GM11168 (cell line): ENCODE data around the gene AOC1.
"Not testable (repeated sequence)": the region's sequence is repeated elsewhere in the genome, so short reads cannot be mapped to it uniquely, and the experiment has no call there.

ENCODE experiments used
- in situ Hi-C: fragments of 300-500 bp; cut with MboI; formaldehyde crosslinking; loops from one replicate; pipeline ENCODE4 v1.12.0; 2022; ENCODE audit warnings: low sequenced_read_pairs; ENCODE audit not compliant: unreplicated experiment

The AOC1 gene, protein sequence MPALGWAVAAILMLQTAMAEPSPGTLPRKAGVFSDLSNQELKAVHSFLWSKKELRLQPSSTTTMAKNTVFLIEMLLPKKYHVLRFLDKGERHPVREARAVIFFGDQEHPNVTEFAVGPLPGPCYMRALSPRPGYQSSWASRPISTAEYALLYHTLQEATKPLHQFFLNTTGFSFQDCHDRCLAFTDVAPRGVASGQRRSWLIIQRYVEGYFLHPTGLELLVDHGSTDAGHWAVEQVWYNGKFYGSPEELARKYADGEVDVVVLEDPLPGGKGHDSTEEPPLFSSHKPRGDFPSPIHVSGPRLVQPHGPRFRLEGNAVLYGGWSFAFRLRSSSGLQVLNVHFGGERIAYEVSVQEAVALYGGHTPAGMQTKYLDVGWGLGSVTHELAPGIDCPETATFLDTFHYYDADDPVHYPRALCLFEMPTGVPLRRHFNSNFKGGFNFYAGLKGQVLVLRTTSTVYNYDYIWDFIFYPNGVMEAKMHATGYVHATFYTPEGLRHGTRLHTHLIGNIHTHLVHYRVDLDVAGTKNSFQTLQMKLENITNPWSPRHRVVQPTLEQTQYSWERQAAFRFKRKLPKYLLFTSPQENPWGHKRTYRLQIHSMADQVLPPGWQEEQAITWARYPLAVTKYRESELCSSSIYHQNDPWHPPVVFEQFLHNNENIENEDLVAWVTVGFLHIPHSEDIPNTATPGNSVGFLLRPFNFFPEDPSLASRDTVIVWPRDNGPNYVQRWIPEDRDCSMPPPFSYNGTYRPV

DNA sequence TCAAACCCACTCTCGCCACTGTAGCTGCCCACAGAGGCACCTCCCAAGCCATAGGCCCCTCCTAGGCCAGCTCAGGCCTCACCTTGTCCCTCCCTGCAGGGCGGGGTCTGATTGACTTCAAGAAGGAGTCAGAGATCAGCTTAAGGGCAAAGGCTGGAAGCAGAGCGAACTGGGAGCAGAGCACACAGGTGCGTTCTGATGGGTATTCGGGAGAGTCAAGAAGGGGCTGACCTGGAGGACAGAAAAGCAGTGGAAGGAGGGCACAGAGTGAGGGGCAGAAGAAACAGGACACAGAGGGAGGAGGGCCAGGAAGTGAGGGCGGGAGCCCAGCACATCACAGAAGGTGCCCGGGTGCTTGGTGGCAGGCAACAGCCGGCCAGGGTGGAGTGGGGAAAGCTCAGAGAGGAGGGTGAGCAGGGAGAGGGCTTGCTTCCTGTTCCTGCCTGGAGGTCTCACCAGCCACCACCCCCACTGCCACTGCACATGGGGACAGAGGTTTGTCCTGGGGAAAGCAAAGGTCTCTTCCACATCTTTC lies at the start of gene AOC1:
Gene AOC1 (plus strand): TSS at position 147 of the 535 bp plus-strand sequence. CDS start 3,954 bp downstream, outside the sequence.
- in situ Hi-C loops, result no loop called here

DNA sequence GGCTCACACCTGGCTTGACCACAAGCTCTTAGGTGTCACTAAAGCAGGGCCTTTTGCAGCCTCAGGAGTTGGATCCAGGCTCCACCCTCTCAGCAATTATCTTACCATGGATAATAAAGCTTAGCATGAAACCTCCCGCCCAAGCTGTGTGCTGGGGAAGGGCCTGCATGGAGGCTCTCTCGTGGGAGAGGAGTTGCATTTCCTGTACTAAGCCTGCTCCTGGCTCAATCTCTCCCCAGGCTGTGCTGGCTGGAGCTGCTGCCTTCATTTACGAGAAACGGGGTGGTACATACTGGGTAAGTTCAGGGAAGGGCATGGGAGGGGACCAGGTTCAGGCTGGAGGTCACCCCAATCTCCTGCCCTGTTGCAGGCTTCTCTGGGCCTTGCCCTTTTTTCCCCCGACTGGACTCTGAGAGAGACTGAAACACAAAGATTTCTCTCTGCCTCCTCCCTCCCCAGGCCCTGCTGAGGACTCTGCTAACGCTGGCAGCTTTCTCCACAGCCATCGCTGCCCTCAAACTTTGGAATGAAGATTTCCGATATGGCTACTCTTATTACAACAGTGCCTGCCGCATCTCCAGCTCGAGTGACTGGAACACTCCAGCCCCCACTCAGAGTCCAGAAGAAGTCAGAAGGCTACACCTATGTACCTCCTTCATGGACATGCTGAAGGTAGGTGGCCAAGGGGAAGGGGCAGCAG lies 49.0 kb upstream of the AOC1 start:
- in situ Hi-C loops, result no loop called here

DNA sequence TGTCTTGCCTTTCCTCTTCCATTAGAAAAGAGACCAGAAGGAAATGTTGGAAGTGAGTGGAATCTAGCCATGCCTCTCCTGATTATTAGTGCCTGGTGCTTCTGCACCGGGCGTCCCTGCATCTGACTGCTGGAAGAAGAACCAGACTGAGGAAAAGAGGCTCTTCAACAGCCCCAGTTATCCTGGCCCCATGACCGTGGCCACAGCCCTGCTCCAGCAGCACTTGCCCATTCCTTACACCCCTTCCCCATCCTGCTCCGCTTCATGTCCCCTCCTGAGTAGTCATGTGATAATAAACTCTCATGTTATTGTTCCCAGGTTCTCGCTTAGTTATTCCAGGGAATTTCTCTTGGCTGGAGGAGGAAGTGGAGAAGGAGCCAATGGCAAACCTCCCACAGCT lies 47.5 kb upstream of the AOC1 start:
- in situ Hi-C loops, result no loop called here

DNA sequence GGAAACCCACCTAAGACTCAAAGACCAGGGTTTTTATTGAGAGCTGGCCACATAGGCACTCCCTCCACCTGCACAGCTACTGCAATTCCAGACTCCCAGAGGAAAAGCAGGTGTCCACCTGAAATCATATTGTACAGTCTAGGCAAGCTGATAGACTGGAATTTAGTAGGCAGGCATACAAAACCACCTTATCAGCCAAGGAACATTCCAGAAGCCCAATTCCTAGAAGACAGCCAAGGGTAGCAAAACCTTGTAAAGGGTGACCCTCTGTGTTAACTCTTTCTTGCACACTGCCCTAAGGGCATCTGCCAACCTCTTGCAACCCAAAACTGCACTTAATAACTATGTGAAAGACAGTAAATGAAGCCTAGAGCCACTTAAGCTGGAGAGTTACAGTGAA lies 46.5 kb upstream of the AOC1 start:
- in situ Hi-C loops, result no loop called here

DNA sequence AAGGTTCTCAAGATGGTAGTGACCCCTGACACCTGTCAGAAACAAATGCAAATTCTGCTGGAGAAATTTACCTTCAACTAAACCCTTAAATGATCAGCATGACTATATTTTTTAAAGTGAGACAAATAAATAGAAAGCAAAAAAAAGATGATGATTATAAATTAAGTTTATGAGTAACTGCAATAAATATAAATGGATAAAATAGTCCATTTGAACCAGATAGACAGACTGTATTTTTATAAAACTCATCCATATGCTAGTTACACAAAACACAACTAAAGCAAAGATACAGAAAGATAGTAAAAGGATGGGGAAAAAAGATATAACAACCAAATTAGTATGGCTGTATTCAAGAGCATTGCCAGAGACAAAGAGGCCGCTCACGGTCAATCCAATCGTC lies 45.9 kb upstream of the AOC1 start:
- in situ Hi-C loops, result no loop called here

DNA sequence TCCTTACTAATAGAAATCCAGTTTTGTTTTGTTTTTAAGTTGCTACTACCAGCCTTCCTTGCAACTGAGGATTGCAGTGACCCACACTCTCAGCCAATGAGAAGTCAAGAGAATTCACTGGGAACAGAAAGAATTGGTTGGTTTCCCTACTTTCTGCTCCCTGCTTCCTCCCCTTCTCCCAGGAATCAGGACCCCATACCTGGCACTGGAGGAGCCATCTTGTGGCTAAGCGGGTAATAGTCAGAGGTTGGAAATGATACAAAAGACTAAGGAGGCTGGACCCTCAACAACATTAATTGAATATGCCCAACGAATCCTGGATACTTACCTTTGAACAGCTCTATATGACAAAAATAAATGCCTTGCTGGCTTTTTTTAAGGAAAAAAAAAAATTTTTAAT lies 45.5 kb upstream of the AOC1 start:
- in situ Hi-C loops, result no loop called here

DNA sequence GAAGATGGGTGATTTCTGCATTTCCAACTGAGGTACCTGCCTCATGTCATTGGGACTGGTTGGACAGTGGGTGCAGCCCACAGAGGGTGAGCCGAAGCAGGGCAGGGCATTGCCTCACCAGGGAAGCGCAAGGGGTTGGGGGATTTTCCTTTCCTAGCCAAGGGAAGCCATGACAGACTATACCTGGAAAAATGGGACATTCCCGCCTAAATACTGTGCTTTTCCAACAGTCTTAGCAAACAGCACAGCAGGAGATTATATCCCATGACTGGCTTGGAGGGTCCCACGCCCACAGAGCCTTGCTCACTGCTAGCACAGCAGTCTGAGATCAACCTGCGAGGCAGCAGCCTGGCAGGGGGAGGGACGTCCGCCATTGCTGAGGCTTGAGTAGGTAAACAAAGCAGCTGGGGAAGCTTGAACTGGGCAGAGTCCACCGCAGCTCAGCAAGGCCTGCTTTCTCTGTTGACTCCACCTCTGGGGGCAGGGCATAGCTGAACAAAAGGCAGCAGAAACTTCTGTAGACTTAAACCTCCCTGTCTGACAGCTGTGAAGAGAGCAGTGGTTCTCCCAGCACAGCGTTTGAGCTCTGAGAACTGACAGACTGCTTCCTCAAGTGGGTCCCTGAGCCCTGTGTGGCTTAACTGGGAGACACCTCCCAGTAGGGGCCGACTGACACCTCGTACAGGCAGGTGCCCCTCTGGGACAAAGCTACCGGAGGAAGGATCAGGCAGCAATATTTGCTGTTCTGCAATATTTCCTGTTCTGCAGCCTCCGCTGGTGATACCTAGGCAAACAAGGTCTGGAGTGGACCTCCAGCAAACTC lies 44.5 kb upstream of the AOC1 start:
- in situ Hi-C loops, result not testable (repeated sequence)

DNA sequence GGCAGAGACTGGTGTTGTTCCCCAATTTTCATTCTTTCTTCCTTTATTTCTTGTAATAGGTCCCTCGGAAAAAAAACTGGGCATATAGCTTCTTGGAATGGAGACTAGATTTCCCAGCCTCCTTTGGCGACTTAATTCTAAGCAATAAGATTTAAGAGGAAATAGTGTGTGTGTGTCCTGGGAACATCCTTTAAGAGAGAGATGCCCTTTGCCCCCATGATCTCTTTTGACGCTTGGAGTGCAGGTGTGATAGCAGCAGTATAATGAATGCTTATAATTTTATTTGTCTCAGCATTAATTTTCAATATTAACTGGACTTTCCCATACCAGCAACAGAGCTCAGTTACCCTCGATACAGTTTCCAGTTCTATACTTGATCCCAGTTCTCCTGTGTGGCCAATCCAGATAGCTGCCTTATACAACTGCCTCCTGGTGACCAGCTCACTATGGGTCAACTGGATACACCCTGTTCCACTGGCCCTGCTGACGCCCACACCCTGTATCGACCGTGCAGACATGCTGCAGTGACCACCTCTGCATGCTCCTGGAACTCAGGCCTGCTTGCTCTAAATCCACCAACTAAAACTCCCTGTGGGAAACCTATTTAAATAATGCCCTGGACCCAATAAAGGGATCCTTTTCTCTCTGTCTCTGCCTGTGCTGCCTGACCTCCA lies 37.9 kb upstream of the AOC1 start:
- in situ Hi-C loops, result no loop called here

DNA sequence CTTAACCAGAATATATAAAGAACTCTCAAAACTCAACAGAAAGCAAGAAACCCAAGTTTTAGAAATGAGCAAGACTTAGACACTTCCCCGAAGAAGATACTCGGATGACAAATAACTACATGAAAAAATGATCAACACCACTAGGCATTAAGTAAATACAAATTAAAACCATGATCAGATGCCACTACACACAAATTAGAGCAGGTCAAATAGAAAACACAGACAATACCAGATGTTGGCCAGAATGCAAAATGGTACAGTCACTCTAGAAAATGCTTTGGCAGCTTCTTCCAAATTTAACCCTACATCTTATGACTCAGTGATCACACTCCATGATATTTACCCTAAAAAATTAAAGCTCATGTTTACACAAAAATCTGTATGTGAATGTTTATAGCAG lies 33.3 kb upstream of the AOC1 start:
- in situ Hi-C loops, result no loop called here

DNA sequence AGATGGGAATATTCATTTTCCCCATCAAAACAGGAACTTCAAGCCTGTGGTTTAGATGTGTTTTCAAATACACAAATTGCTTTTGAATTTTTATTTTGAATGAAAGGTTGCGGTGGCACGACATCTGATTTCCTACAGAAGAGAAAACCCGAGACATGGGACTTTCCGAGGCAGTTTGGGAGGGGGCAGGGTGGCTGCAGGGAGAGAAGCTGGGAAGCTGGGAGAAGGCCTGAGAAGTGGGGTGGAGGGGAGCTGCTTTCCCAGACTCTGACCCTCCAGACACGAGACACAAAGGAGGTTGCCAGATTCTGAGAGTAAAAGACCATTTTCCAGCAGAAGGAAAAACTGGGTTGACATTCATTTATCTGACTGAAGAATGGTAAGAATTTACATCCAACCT lies 32.2 kb upstream of the AOC1 start:
- in situ Hi-C loops, result no loop called here

DNA sequence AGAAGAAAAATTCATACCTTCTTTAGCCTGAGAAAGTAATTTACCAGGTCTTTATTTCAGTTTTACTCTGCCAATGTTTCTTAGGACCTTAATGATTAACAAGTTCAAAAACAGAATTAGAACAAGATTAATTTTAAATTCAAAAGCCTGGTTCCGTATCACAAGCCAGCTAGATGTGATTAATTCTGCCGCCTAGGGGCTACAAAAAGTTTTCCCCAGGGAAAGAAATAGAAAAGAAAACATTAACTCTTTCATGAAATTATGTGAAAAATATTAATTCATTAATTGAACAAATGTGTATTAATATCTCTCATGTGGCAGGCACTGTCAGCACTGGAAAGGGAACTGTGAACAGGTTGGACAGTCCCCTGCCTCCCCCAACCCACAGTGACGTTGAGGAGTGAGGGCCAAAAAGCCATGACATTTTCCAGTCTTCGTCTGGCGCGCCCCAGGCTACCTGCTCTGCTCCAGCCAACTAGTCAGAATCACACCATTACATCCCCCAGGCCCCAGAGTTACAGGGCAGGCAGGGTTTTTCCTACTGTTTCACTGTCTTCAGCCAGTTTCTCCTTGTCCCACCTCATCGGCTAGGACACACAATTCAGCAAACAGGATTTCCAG lies 31.6 kb upstream of the AOC1 start:
- in situ Hi-C loops, result no loop called here

DNA sequence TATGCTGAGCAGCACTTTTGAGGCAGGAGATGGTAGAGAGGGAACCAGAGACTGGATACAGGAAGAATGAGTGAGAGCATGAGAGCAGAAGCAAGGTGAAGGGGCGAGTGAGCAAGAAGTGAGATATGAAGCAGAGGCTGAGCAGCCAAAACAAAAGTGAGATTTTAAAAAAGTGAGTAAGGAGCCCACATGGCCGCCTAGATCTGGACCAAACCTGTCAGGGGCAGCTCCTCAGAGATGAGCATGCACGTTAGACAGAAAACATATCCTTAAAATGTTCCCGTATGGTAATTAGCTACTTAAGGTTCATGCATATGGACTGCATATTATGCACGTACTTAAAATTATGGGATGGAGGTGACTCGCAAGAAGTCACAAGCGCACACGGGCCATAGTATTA lies 29.3 kb upstream of the AOC1 start:
- in situ Hi-C loops, result no loop called here

DNA sequence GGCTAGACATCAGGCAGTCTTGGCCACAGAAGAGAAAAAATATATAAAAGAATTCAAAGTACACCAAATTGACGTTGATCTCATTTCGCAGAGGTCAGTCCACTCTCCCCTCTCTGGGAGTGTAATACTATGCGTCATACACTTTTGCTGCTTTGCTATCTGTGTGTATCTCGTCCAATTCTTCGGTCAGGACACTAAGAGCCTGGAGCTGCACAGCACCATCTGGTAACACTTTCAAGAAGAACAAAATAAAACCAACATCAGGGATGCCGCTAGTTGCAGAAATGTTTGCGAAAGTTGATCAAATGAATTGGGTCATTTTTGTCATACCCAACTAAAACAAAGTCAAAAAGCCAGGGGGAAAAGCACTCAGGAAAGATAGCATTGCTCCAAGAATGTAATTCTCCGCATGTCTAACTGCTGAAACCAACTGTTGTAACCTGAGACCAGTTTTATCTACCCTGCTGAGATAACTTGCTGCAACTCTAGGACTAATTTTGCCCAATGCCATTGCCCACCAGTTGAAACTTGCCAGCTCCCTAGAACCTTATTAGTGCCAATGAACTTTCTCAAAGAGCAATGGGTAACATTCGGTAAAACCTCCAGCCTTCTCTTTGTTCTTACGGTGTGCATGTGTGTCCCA lies 28.7 kb upstream of the AOC1 start:
- in situ Hi-C loops, result no loop called here

DNA sequence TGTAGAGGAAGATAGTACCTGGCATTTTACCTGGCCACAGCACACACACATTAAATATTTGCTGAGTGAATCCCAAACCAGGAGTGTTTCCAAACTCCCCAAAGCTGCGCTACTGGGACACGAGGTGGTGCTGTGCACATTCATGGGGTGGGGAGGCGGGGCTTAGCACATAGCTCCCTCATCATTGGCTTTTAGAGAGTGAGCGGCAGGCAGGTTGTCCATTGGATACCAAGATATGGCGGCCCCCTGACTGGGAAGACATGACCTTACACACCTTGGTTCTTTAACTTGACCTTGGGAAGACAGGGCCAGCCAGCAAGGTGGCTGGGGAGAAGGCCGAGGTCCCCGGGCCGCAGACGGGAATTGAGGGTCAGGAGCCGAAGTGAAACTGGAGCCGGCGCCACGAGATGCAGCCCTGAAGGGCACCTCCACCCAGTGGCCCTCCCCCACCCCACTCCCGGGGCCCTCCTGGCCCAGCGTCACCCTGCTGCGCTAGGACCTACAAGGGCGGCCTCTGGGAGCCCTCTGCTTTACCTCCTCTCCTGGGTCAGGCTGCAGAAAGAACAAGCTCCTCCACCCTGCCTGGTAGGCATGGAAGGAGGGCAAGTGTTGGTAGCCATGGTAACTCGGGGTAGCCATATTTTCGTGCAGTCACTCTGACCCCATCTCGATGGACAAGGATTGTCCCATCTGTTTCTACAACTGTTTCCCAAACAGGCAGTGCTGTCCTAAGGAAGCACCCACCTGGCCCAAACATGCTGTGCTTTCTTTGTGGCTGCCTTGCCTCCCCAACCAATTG lies 27.7 kb upstream of the AOC1 start:
- in situ Hi-C loops, result no loop called here

DNA sequence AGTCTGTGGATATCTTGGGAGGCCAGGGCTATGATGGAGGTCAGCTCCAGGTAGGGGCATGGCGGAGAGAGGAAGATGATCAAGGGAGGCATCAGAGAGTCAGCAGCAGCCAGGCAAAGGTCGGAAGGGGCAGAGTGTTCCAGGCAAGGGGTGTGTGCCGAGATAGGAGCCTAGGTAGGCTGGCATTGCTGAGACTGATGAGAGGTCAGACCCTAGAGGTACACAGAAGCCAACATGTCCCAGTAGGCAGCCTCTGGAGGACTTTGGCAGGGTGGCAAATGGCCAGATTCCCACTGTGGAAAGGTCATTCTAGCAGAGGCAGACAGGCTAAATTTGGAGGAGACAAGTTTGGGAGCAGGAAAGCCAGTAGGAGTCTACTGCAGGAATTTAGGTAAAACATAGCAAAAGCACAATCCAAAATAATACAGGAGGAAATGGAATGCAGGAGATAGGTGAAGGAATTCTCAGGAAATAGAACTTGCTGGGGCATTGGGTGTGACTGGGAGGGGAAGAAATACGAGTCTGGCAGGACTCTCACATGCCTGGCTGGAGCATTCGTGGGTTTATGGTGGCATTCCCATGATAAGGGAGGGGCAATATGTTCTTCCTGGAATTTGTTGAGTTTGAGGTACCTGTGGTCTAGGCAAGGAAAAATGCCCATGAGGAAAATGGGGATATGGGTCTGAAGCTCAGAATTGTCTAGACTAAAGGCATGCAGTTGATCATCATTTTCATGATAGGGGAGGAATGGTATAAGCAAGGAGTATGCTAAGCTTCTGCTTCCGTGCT lies 26.1 kb upstream of the AOC1 start:
- in situ Hi-C loops, result no loop called here

DNA sequence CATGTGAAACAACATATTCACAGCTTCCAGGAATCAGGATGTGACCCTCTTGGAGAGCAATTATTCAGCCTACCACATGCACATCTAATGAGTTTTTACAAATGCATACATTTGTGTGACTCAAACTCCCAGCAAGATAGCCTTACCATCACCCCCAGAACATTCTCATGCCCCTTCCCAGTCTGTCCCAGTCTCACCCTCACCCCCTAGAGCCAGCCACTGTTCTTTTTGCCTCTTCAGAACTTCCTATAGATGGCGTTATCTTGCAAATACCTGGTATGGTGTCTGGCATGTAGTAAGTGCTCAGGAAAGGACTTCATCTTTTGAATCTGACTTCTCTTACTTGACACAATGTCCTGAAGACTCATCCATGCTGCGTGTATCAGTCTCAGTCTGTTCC lies 23.9 kb upstream of the AOC1 start:
- in situ Hi-C loops, result no loop called here

DNA sequence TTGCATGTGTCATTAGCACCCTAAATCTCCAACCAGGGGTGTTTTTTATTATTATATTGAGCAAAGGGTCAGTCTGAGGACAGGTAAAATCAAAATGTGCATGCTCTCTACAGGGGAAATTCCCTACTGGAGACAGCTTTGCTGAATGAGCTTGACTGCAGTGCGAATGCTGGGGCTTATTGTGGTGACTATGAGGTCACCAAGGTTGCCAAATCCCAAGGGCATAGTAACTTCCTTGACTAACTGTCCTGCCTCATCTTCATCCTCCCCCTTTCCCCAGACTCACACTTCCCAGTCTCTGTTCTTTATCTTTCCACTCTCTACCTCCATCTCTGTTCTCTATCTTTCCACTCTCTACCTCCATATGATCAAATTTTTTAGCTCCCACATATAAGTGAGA lies 22.9 kb upstream of the AOC1 start:
- in situ Hi-C loops, result no loop called here
